GM18502 (cell line): ENCODE data around the gene ACOT4.
"Not testable (repeated sequence)": the region's sequence is repeated elsewhere in the genome, so short reads cannot be mapped to it uniquely, and the experiment has no call there.

Source experiments
- ATAC-seq: cut with Tn5 transposase; IDR thresholded peaks from one replicate; pipeline ENCODE4 v1.9.1; 2021; ENCODE audit warnings: mild to moderate bottlenecking; ENCODE audit not compliant: unreplicated experiment, poor library complexity

ACOT4 gene

GRCh38 chr14:73591690-73592449 is at the start of gene ACOT4:
ACOT4 (plus strand) TSS chr14:73591873; CDS start chr14:73591960, 87 bp downstream.
- ATAC-seq: no peak

- not testable (repeated sequence) for ATAC-seq
Measured at GRCh38 chr14:73542961-73543360, 48.7 kb upstream of the ACOT4 start.

GRCh38 chr14:73545353-73545752 is 46.3 kb upstream of the ACOT4 start:
- not testable (repeated sequence) for ATAC-seq

- ATAC-seq: not testable (repeated sequence)
Measured at GRCh38 chr14:73549097-73549496, 42.6 kb upstream of the ACOT4 start.

GRCh38 chr14:73549889-73550524 is 41.7 kb upstream of the ACOT4 start:
- ATAC-seq: not testable (repeated sequence)

- no peak for ATAC-seq
Measured at GRCh38 chr14:73553845-73554244, 37.8 kb upstream of the ACOT4 start.

- not testable (repeated sequence) for ATAC-seq
Measured at GRCh38 chr14:73557201-73557600, 34.5 kb upstream of the ACOT4 start.

- ATAC-seq: not testable (repeated sequence)
Measured at GRCh38 chr14:73558238-73558637, 33.4 kb upstream of the ACOT4 start.

- ATAC-seq: not testable (repeated sequence)
Measured at GRCh38 chr14:73562256-73562655, 29.4 kb upstream of the ACOT4 start.

- ATAC-seq: not testable (repeated sequence)
Measured at GRCh38 chr14:73562696-73563095, 29.0 kb upstream of the ACOT4 start.

GRCh38 chr14:73566431-73566830 is 25.2 kb upstream of the ACOT4 start:
- ATAC-seq: not testable (repeated sequence)

GRCh38 chr14:73566935-73567334 is 24.7 kb upstream of the ACOT4 start:
- not testable (repeated sequence) for ATAC-seq

GRCh38 chr14:73567358-73567757 is 24.3 kb upstream of the ACOT4 start:
- no peak for ATAC-seq

GRCh38 chr14:73567951-73568885 is 23.5 kb upstream of the ACOT4 start:
- no peak for ATAC-seq

GRCh38 chr14:73568886-73569184 is 22.8 kb upstream of the ACOT4 start:
- peak; percentile 17 for ATAC-seq

GRCh38 chr14:73569185-73569958 is 22.3 kb upstream of the ACOT4 start, which contains the start of gene ACOT2:
ACOT2 (plus strand) TSS chr14:73569213; CDS start chr14:73569241, 28 bp downstream.
- peak; percentile 60 for ATAC-seq

- peak; percentile 60 for ATAC-seq
Measured at GRCh38 chr14:73570913-73571312, 20.8 kb upstream of the ACOT4 start.

GRCh38 chr14:73573034-73573433 is 18.6 kb upstream of the ACOT4 start:
- not testable (repeated sequence) for ATAC-seq

GRCh38 chr14:73573740-73574139 is 17.9 kb upstream of the ACOT4 start:
- ATAC-seq: not testable (repeated sequence)

- not testable (repeated sequence) for ATAC-seq
Measured at GRCh38 chr14:73574251-73574650, 17.4 kb upstream of the ACOT4 start.
